ENCODE results near the gene ST6GALNAC4. TPM values are rescaled to one million over a fixed set of nuclear protein-coding genes. Genes with fewer than 3 reads are reported as not detected.

Gene ST6GALNAC4
- total RNA-seq, 1 experiment from 2014 or later, result 12.8 TPM

- intact Hi-C loops (cut with micrococcal nuclease; ENCODE audit: unreplicated experiment), result no loop called here
- DNase-seq, result no peak
- CTCF ChIA-PET, result no interaction called here
Observed at GRCh38 chr9:127876026-127876763, 40.6 kb downstream of the ST6GALNAC4 start.

DNA sequence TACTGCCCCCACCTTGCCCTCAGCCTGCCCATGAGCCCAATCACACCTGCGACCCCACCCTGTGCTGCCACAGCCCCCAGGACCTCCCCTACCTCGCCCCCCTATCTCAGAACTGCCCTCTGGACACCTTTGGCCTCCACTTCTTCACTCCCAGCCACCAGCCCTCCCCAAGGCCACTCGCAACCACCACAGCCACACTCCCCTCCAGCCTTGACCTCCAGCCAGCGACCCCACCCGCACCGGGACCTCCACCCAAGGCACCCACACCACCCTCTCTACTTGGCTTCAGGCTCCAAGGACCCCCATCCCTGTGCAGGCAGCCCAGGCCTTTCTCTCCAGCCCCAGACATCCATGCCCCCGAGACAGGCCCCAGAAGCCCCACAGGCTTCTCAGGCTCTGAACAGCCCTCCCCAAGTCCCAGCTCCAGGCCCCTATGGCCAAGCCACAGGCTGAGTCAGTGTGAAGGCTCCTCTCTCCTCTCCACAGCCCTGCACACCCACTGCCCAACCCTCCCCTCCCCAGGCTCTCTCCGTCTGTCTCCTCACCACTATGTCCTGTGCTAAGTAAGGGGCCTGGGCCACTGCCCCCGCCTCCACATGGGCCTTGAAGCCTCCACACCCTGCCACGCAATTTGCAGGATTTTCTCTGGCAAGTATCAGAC, 41.4 kb downstream of the ST6GALNAC4 start:
- H3K4me1 Mint-ChIP-seq (ENCODE audit: low read depth, unreplicated experiment), result no peaks in the 10 kb centered on the region
- no peak overlapping the region for H3K4me3 Mint-ChIP-seq (ENCODE audit: low read depth, unreplicated experiment)
- no peaks in the 10 kb centered on the region for H3K9me3 Mint-ChIP-seq (ENCODE audit: low read depth, unreplicated experiment)
- DNase-seq, result no peak
- H3K36me3 Mint-ChIP-seq (ENCODE audit: insufficient read depth, unreplicated experiment), result peaks cover 11% of the 10 kb centered on the region
- TF ChIP-seq, protein P1, sequence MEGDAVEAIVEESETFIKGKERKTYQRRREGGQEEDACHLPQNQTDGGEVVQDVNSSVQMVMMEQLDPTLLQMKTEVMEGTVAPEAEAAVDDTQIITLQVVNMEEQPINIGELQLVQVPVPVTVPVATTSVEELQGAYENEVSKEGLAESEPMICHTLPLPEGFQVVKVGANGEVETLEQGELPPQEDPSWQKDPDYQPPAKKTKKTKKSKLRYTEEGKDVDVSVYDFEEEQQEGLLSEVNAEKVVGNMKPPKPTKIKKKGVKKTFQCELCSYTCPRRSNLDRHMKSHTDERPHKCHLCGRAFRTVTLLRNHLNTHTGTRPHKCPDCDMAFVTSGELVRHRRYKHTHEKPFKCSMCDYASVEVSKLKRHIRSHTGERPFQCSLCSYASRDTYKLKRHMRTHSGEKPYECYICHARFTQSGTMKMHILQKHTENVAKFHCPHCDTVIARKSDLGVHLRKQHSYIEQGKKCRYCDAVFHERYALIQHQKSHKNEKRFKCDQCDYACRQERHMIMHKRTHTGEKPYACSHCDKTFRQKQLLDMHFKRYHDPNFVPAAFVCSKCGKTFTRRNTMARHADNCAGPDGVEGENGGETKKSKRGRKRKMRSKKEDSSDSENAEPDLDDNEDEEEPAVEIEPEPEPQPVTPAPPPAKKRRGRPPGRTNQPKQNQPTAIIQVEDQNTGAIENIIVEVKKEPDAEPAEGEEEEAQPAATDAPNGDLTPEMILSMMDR (IDR thresholded peaks at IDR 0.05; ENCODE audit: unreplicated experiment), result no peak
- no peak overlapping the region for H3K27ac Mint-ChIP-seq (ENCODE audit: unreplicated experiment)
- no peaks in the 10 kb centered on the region for H3K27me3 Mint-ChIP-seq (ENCODE audit: unreplicated experiment)
- CTCF ChIA-PET, result no interaction called here
- intact Hi-C loops (cut with micrococcal nuclease; ENCODE audit: unreplicated experiment), result no loop called here
- no TSS peak for BruUV-seq (replicated peaks)

More at GRCh38 chr9:127876026-127876763, 40.6 kb downstream of the ST6GALNAC4 start:
- H3K27me3 Mint-ChIP-seq (ENCODE audit: unreplicated experiment), result no peaks in the 10 kb centered on the region
- H3K36me3 Mint-ChIP-seq (ENCODE audit: insufficient read depth, unreplicated experiment), result peaks cover 11% of the 10 kb centered on the region
- no peaks in the 10 kb centered on the region for H3K9me3 Mint-ChIP-seq (ENCODE audit: low read depth, unreplicated experiment)
- no peak overlapping the region for H3K27ac Mint-ChIP-seq (ENCODE audit: unreplicated experiment)
- no peaks in the 10 kb centered on the region for H3K4me1 Mint-ChIP-seq (ENCODE audit: low read depth, unreplicated experiment)
- no TSS peak for BruUV-seq (replicated peaks)
- TF ChIP-seq, protein P1 (IDR thresholded peaks at IDR 0.05; ENCODE audit: unreplicated experiment), result no peak
- no peak overlapping the region for H3K4me3 Mint-ChIP-seq (ENCODE audit: low read depth, unreplicated experiment)

DNA sequence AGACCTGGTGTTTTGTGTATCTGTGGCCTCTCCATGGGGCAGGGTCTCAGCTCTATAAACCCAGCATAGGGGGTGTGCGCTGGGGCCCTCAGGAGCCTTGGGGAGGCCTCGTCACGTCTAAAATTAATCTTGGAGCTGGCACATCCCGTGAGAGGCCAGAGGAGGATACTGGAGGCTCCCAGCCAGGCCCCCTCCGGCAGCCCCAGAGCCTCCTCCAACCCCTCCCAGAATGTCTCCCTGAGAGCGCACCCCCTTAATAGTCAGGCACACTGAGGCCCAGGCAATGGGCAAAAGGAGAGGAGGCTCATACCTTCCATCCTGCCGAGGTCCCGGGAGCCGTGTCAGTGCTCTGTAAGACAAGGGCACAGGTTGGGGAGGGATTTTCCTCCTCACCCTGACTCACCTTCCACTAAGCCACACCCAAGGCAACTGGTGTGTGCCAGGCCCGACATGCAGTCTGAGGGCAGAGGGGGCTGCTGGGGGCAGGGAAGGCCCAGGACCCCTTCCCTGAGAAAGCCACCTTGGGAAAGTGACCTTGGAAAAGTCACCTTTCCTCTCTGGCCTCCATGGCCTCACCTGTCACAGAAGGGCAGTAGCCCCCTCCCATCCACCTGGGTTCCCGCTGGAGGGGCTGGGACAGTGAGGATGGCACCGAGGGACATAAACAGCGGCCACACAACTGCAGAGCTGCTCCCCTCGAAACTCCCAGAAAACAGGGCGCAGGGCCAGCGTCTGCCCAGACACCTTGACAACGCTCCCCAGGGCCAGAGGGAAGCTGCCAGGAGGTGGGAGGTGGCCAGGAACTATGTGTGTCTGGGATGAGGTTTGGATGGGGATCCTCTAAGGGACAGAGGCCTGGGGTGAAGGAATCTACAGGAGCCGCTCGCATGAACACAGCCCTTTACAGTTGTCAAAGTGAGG, 42.3 kb downstream of the ST6GALNAC4 start:
- intact Hi-C loops (cut with micrococcal nuclease; ENCODE audit: unreplicated experiment), result loop anchor here (5.0 kb wide), 1 partner anchor 137 kb away; the partner anchor contains the start of gene TOR2A
- Mint-ChIP-seq H3K9me3 (ENCODE audit: low read depth, unreplicated experiment) (no peaks in the 10 kb centered on the region), H3K36me3 (ENCODE audit: insufficient read depth, unreplicated experiment) (peaks cover 11% of the 10 kb centered on the region), H3K4me1 (ENCODE audit: low read depth, unreplicated experiment) (no peaks in the 10 kb centered on the region), H3K27ac (ENCODE audit: unreplicated experiment) (no peak overlapping the region), H3K27me3 (ENCODE audit: unreplicated experiment) (no peaks in the 10 kb centered on the region), H3K4me3 (ENCODE audit: low read depth, unreplicated experiment) (no peak overlapping the region)
- CTCF ChIA-PET, result interaction anchor here (0.9 to 1.1 kb wide), 2 partner anchors 140 to 153 kb away, joined by 3 to 5 read pairs; partner anchors contain the start of gene TOR2A
- no TSS peak for BruUV-seq (replicated peaks)
- no peak for DNase-seq
- TF ChIP-seq, protein P1 (IDR thresholded peaks at IDR 0.05; ENCODE audit: unreplicated experiment), result no peak

GRCh38 chr9:127873886-127874285, 43.0 kb downstream of the ST6GALNAC4 start:
- intact Hi-C loops (cut with micrococcal nuclease; ENCODE audit: unreplicated experiment), result loop anchor here (5.0 kb wide), 1 partner anchor 137 kb away; the partner anchor contains the start of gene TOR2A
- CTCF ChIA-PET, result interaction anchor here (0.9 to 1.1 kb wide), 2 partner anchors 139 to 152 kb away, joined by 3 to 5 read pairs; partner anchors contain the start of gene TOR2A
- TF ChIP-seq, protein P1 (IDR thresholded peaks at IDR 0.05; ENCODE audit: unreplicated experiment), result no peak
- no TSS peak for BruUV-seq (replicated peaks)
- H3K27me3 Mint-ChIP-seq (ENCODE audit: unreplicated experiment), result no peaks in the 10 kb centered on the region
- H3K4me3 Mint-ChIP-seq (ENCODE audit: low read depth, unreplicated experiment), result no peak overlapping the region
- no peak for DNase-seq
- no peak overlapping the region for H3K27ac Mint-ChIP-seq (ENCODE audit: unreplicated experiment)
- H3K9me3 Mint-ChIP-seq (ENCODE audit: low read depth, unreplicated experiment), result no peaks in the 10 kb centered on the region
- no peaks in the 10 kb centered on the region for H3K4me1 Mint-ChIP-seq (ENCODE audit: low read depth, unreplicated experiment)
- H3K36me3 Mint-ChIP-seq (ENCODE audit: insufficient read depth, unreplicated experiment), result peaks cover 8% of the 10 kb centered on the region

Measured in Calu3 (cell line).